Esophagus squamous epithelium (tissue), 5 donors: ENCODE data around the gene CHRNB1. TPM values are rescaled to one million over a fixed set of nuclear protein-coding genes. Genes with fewer than 3 reads are reported as not detected.

Experiments
- DNase-seq: peaks from one replicate; lab custom pipeline; 2025; lab: John Stamatoyannopoulos, UW
- H3K27ac ChIP-seq, 4 donors: fragments of 200-600 bp; sonication (generic); one replicate each; pipeline ENCODE4 v1.5.1; 2016 to 2019; ENCODE audit warnings: mild to moderate bottlenecking in 1 of 4
- H3K27me3 ChIP-seq, 4 donors: fragments of 200-600 bp; sonication (generic); 1 replicate in 3 of 4; 2 replicates in 1 of 4; pipeline versions ENCODE4 v1.5.1 to v1.6.0; 2017 to 2021; ENCODE audit warnings: antibody characterized with exemption in 1 of 4
- H3K36me3 ChIP-seq, 3 donors: fragments of 200-600 bp; sonication (generic); one replicate each; pipeline ENCODE4 v1.5.1; 2016 to 2019
- H3K4me1 ChIP-seq, 3 donors: fragments of 200-600 bp; sonication (generic); one replicate each; pipeline ENCODE4 v1.5.1; 2017 to 2019
- H3K4me3 ChIP-seq, 4 donors: fragments of 200-600 bp; sonication (generic); 1 replicate in 3 of 4; 2 replicates in 1 of 4; pipeline ENCODE4 v1.5.1; 2016 to 2019; ENCODE audit warnings: mild to moderate bottlenecking in 2 of 4, moderate library complexity in 1 of 4
- H3K9me3 ChIP-seq, 3 donors: fragments of 200-600 bp; sonication (generic); one replicate each; pipeline ENCODE4 v1.5.1; 2016 to 2019
- POLR2A ChIP-seq, 4 donors: fragments of 450-650 bp; IDR thresholded peaks; one replicate each; pipeline ENCODE4 v1.6.1; 2017; ENCODE audit warnings: antibody characterized with exemption in 4 of 4, mild to moderate bottlenecking in 4 of 4, moderate library complexity in 3 of 4
- WGBS, 2 donors: methylation state at CpG; one replicate each; pipeline ENCODE4 v1.1.5; 2018; 5-methylcytosine and 5-hydroxymethylcytosine counted together
- intact Hi-C: fragments of 100-400 bp; cut with DNase I; formaldehyde crosslinking; loops from one replicate; pipeline ENCODE4 v1.15.0; 2022
- total RNA-seq, 4 donors: library from RNA; depleted of rRNA; stranded (reverse); fragments of >200 nt; gene quantifications; one replicate each; pipeline ENCODE4 v1.1.0, GENCODE V29; 2016
- TF ChIP-seq, protein P1 (sequence below), 6 experiments: fragments of 450-650 bp in 4 of 6; fragments of 200-600 bp in 2 of 6; sonication (generic) in 2 of 6; IDR thresholded peaks; one replicate each; pipeline ENCODE4 v1.5.1; 2016 to 2019; ENCODE audit warnings: antibody characterized with exemption in 6 of 6, mild to moderate bottlenecking in 4 of 6, moderate library complexity in 4 of 6
- donor health status: DM: yes; HTN: yes; CAD: no.

The CHRNB1 gene
- total RNA-seq, 4 donors from 2014 or later, result 2.4 to 7.2 (median 4.6) TPM

DNA sequence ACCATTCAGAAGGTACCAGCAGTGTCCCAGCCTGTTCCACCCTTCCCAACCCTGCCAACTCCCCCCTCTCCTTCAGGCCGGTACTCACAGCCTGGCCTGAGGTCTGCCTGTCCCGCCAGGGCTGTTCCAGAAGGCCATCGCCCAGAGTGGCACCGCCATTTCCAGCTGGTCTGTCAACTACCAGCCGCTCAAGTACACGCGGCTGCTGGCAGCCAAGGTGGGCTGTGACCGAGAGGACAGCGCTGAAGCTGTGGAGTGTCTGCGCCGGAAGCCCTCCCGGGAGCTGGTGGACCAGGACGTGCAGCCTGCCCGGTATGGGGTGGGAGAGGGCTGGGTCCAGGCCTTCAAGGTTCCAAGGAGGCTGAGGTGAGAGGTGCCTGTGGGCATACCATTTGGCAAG, 30.0 kb upstream of the CHRNB1 start:
- H3K4me1 ChIP-seq, result no peaks in the 10 kb centered on the region
- no peak for DNase-seq
- H3K4me3 ChIP-seq, result no peak overlapping the region
- WGBS, 2 donors, result 93% methylated on average over 6 of the region's 14 CpGs; no CpG with 5 or more reads in 1 of the 2 donors
- no peak for TF ChIP-seq POLR2A (IDR thresholded peaks at IDR 0.05)
- TF ChIP-seq, protein P1, sequence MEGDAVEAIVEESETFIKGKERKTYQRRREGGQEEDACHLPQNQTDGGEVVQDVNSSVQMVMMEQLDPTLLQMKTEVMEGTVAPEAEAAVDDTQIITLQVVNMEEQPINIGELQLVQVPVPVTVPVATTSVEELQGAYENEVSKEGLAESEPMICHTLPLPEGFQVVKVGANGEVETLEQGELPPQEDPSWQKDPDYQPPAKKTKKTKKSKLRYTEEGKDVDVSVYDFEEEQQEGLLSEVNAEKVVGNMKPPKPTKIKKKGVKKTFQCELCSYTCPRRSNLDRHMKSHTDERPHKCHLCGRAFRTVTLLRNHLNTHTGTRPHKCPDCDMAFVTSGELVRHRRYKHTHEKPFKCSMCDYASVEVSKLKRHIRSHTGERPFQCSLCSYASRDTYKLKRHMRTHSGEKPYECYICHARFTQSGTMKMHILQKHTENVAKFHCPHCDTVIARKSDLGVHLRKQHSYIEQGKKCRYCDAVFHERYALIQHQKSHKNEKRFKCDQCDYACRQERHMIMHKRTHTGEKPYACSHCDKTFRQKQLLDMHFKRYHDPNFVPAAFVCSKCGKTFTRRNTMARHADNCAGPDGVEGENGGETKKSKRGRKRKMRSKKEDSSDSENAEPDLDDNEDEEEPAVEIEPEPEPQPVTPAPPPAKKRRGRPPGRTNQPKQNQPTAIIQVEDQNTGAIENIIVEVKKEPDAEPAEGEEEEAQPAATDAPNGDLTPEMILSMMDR (IDR thresholded peaks at IDR 0.05), result no peak
- intact Hi-C loops, result no loop called here
- H3K27ac ChIP-seq, result no peak overlapping the region
- no peaks in the 10 kb centered on the region for H3K9me3 ChIP-seq
- H3K36me3 ChIP-seq, result peaks cover 0 to 28% (median 0%) of the 10 kb centered on the region in 3 donors
- H3K27me3 ChIP-seq, result no peaks in the 10 kb centered on the region

DNA sequence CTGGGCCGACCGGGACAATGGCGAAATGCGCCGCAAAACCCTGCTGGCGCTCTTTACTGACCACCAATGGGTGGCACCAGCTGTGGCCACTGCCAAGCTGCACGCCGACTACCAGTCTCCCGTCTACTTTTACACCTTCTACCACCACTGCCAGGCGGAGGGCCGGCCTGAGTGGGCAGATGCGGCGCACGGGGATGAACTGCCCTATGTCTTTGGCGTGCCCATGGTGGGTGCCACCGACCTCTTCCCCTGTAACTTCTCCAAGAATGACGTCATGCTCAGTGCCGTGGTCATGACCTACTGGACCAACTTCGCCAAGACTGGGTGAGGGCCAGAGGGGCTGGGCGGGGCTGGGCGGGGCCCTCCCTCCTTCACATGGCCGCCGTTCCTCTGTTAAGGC, 29.1 kb upstream of the CHRNB1 start:
- Histone ChIP-seq H3K36me3 (peaks cover 0 to 22% (median 0%) of the 10 kb centered on the region in 3 donors), H3K27ac (no peak overlapping the region), H3K4me3 (no peak overlapping the region), H3K27me3 (no peaks in the 10 kb centered on the region), H3K9me3 (no peaks in the 10 kb centered on the region), H3K4me1 (no peaks in the 10 kb centered on the region)
- no peak for TF ChIP-seq POLR2A (IDR thresholded peaks at IDR 0.05)
- TF ChIP-seq, protein P1 (IDR thresholded peaks at IDR 0.05), result no peak
- intact Hi-C loops, result no loop called here
- 74 to 88% methylated on average over 5 to 6 of the region's 23 CpGs for WGBS, 2 donors
- no peak for DNase-seq

DNA sequence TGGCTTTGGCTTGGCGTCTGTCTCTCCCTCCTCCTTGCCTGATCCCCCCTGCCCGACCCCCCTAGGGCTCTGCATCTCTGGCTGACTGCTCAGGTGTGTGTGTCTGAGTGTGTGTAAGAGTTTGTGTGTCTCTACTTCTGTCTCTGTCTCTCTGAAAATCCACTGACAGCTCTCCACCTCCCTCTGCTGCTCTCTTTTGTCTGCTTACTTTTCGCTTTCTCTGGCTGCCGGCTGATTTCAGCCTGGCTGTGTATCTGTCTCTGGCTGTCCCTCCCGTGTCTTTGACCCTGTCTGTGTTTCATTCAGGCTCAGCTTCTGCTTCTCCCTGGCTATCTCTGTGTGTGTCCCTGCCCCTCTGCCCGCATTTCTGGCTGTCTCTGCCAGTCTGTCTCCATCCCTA, 28.5 kb upstream of the CHRNB1 start:
- TF ChIP-seq, protein P1 (IDR thresholded peaks at IDR 0.05), result no peak
- TF ChIP-seq POLR2A (IDR thresholded peaks at IDR 0.05), result no peak
- intact Hi-C loops, result no loop called here
- WGBS, 2 donors, result 70 to 82% methylated on average over 5 to 6 of the region's 6 CpGs
- H3K27me3 ChIP-seq, result no peaks in the 10 kb centered on the region
- no peak overlapping the region for H3K27ac ChIP-seq
- no peak for DNase-seq
- peaks cover 0 to 22% (median 0%) of the 10 kb centered on the region in 3 donors for H3K36me3 ChIP-seq
- H3K4me1 ChIP-seq, result no peaks in the 10 kb centered on the region
- no peaks in the 10 kb centered on the region for H3K9me3 ChIP-seq
- no peak overlapping the region for H3K4me3 ChIP-seq

GRCh38 chr17:7417056-7417655, 27.7 kb upstream of the CHRNB1 start:
- H3K4me3 ChIP-seq, result no peak overlapping the region
- WGBS, 2 donors, result 90 to 93% methylated on average over 5 to 16 of the region's 54 CpGs
- no peak for DNase-seq
- no peaks in the 10 kb centered on the region for H3K27me3 ChIP-seq
- no peaks in the 10 kb centered on the region for H3K9me3 ChIP-seq
- no peaks in the 10 kb centered on the region for H3K4me1 ChIP-seq
- no peak overlapping the region for H3K27ac ChIP-seq
- TF ChIP-seq, protein P1 (IDR thresholded peaks at IDR 0.05), result no peak
- TF ChIP-seq POLR2A (IDR thresholded peaks at IDR 0.05), result no peak
- H3K36me3 ChIP-seq, result peaks cover 0 to 22% (median 0%) of the 10 kb centered on the region in 3 donors
- intact Hi-C loops, result no loop called here

DNA sequence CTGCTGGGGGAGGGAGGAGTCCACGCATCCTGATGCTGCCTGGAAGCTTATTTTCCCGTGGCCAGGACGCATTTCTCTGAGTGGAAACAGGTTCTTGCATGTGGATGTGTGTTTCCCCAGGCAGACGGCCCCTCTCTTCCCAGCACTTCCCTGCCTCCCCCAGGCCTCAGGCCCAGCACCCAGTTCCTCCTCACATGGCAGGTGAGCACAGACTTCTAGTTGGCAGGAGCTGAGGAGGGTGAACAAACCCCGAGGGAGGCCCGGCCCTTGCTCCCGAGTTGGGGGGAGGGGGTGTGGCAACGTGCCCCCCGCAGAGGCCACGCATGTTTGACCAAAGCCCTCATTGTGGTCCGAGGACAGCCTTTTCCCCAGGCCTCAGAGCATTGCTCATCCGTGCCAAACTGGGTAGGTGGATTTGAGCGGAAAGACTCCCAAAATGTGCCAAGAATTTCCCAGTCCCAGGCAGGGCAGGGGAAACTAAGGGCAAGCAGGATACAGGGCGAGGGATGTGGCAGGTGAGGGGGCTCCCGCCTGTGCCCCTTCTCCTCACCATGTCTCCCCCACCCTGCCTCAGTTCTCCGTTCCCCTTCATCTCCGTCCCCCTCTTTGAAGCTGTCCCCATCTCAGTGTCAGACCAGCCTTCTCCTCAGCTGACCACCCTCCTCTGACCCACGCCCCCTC, 26.2 kb upstream of the CHRNB1 start:
- Histone ChIP-seq H3K36me3 (peaks cover 0 to 22% (median 0%) of the 10 kb centered on the region in 3 donors), H3K4me1 (no peaks in the 10 kb centered on the region), H3K27me3 (no peaks in the 10 kb centered on the region), H3K27ac (no peak overlapping the region), H3K9me3 (no peaks in the 10 kb centered on the region), H3K4me3 (no peak overlapping the region)
- intact Hi-C loops, result no loop called here
- TF ChIP-seq, protein P1 (IDR thresholded peaks at IDR 0.05), result no peak
- TF ChIP-seq POLR2A (IDR thresholded peaks at IDR 0.05), result no peak
- no peak for DNase-seq
- 80% methylated on average over 2 to 10 of the region's 18 CpGs for WGBS, 2 donors
